ES-I3 (cell line): ENCODE data around the gene ACVR1.

Experiments used
- H3K36me3 ChIP-seq: 2 replicates; pipeline ENCODE4 v1.6.1; 2013; ENCODE audit warnings: mild to moderate bottlenecking, low read length, control low read depth, moderate library complexity; ENCODE audit not compliant: insufficient read depth
- H3K4me1 ChIP-seq: 2 replicates; pipeline ENCODE4 v1.6.1; 2013; ENCODE audit warnings: mild to moderate bottlenecking, control low read depth, low read length; ENCODE audit not compliant: insufficient read depth
- H3K9ac ChIP-seq: 2 replicates; pipeline ENCODE4 v1.6.1; 2013; ENCODE audit warnings: low read depth, mild to moderate bottlenecking, low read length, moderate library complexity
- H3K9me3 ChIP-seq: 2 replicates; pipeline ENCODE4 v1.6.1; 2013; ENCODE audit warnings: mild to moderate bottlenecking, low read length, moderate library complexity; ENCODE audit not compliant: control insufficient read depth, insufficient read depth

Gene ACVR1

DNA sequence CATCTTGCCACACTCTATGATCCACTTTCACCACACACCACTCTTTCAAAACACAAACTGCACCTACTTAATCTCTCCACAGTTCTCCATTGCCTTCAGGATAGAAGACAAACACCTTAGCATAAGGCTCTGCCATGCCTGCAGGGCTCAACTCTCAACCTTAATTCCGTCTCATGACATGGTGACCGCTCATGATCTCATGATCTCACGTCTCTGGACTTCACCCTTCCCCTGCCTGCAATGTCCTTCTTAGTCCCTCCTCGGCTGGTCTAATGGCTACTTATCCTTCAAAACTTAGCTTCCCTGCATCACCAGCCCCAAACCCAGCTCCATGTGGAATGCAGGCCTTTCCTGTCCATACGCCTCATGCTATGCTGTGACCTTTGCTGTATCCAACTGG is 85.3 kb downstream of the ACVR1 start:
- H3K4me1 ChIP-seq, result peaks cover 22% of the 10 kb centered on the region
- H3K9ac ChIP-seq, result no peak overlapping the region
- H3K36me3 ChIP-seq, result no peaks in the 10 kb centered on the region
- no peaks in the 10 kb centered on the region for H3K9me3 ChIP-seq

DNA sequence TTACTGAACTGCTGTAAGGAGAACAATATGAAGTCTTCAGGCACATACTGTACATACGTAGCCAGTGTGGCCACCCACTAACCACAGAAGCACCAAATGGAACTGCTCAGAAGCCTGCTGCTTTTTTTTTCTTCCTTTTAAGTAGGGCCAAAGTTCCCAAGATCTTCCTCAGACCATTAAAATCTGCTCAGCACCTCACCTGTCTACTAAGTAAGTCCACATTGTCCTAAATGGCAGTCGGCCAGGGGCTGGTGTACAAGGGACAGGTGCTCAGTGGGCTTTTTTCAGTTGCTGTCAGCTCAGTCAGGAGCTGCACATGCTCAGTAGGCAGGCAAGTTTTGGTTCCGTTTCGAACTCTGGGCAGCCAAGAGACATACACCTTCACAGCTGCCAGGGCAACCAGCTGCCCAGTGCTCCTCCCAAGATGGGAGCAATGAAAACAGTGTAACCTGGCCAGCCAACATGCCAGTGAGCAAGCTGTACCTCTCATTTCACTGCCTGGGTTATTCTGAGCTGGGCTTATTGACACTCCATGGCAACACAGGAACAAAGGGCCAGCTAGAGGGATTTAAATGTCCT is 86.1 kb downstream of the ACVR1 start:
- H3K36me3 ChIP-seq, result no peaks in the 10 kb centered on the region
- H3K4me1 ChIP-seq, result peaks cover 24% of the 10 kb centered on the region
- H3K9me3 ChIP-seq, result no peaks in the 10 kb centered on the region
- no peak overlapping the region for H3K9ac ChIP-seq

DNA sequence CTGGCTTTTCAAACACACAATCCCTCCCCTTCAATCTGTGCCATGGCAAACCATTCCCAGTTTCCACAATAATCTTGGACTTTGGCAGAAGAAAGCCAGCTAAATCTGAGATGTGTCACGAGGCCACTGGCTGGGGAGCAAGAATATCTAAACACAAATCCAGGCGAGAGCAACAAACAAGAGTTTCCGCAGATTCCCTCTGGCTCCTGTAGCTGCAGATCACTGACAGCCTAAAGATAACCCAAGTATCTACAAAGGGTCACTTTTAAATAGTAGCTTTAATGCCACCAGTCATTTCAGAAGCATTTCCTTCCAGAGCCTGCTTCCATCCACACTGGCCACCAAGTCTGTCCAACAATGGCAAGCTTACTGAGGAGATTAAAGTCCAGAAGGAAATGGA is 86.9 kb downstream of the ACVR1 start:
- no peaks in the 10 kb centered on the region for H3K36me3 ChIP-seq
- H3K9ac ChIP-seq, result no peak overlapping the region
- peaks cover 31% of the 10 kb centered on the region for H3K4me1 ChIP-seq
- no peaks in the 10 kb centered on the region for H3K9me3 ChIP-seq

DNA sequence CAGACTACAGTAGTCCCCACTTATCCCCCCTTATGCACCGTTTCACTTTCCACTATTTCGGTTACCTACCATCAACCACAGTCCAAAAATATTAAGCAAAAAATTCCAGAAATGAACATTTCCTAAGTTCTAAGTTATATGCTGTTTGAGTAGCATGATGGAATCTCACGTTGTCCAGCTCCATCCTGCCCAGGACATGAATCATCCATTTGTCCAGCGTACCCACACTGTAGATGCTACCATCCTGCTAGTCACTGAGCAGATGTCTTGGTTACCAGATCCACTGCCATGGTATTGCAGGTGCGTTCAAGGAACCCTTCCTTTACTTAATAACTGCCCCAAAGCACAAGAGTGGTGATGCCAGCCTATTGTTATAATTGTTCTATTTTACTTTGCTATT is 87.9 kb downstream of the ACVR1 start:
- H3K9me3 ChIP-seq, result no peaks in the 10 kb centered on the region
- H3K4me1 ChIP-seq, result peaks cover 32% of the 10 kb centered on the region
- no peak overlapping the region for H3K9ac ChIP-seq
- no peaks in the 10 kb centered on the region for H3K36me3 ChIP-seq

DNA sequence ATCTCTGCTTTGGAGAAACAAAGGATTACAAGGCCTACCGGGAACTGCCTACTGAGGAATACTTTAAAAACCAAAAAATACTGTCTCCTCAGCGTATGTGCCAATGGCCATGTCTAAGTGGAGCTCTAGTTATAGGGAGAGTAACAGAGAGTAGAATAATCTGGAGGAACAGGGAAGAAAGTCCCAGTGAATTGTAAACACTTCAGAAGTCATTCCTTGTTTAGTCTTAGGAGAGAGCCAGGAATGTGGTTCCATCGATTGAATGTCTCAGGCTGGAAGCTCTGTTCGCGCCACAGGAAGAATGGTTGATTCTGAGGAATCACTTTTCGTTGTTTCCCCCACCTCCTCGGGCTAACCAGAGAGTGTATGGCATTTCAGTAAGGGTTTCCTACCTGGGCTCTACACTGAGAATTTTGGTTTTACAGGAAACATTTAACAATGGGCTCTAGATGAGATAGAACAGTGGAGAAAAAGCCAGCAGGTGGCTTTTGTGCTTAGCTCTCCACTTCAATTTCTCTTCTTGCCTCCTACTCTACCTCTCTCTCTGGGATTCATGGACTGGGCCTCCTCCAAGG is 88.7 kb downstream of the ACVR1 start:
- Histone ChIP-seq H3K4me1 (peaks cover 32% of the 10 kb centered on the region), H3K36me3 (no peaks in the 10 kb centered on the region), H3K9me3 (no peaks in the 10 kb centered on the region), H3K9ac (no peak overlapping the region)

DNA sequence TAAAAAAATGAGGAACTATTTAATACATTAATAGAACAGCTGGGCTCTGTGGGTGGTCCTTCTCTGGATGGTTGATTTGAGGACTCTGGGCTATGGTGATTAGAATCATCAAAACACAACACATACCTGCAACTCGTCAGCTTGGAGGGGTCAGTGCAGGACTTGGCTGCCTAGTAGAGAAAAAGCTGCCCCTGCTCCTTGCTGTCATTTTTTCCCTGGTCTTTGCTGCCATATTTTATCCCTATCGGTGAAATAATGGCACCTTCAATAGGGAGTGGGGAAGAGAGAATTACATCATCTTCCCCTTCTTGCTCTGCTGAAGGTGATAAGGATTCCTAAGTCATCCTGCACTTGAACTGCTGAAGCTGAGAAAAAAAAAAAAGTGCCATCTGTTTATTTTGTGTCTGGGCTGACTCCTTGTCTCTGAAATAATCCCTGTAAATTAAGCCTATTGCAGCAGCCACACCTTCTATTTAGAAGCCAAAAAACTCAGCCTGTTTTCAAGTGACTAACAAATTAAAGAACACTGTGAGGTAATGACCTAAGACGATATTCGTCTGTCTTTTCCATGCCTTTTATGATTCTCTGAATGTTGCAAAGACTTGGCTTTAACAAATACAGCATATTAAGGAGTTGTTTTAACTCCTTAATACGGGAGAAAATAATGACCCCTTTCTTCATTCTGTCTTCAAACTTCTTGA is 89.3 kb downstream of the ACVR1 start:
- H3K36me3 ChIP-seq, result no peaks in the 10 kb centered on the region
- H3K4me1 ChIP-seq, result peaks cover 32% of the 10 kb centered on the region
- H3K9ac ChIP-seq, result no peak overlapping the region
- H3K9me3 ChIP-seq, result no peaks in the 10 kb centered on the region

DNA sequence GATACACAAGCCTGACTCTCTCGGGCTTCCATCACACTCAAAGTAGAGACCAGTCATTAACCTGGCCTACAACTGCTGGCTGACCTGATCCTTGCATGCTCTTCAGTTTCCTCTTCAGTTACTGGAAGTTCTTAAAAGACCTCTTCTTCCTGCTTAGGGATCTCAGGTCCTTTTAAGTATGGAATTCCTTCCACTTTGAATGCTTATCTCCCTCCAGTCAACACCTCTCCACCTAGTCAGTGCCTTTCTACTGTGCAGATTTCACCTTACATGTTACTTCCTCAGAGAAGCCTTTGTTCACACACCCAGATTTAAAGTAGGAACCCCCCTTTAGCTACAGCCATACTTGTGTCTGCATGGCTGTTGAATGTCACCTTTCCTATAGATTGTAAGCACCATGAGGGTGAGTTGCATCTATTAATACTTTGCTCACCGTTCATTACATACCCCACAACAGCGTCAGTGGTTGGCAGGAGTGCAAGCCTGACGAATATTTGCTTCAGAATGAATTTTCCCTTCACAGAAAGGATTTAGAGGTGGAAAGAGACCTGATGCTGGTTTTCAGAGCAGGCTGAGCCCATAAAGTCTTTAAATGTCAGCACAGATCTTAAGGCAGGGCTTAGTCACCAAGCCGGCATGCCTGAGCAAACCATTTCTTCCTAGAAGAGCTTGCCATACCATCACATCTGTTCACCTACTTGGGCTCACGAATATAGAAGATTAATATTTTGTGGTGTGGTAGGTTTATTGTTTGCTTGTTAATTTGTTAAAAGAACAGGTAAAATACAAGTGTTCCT is 90.1 kb downstream of the ACVR1 start:
- no peaks in the 10 kb centered on the region for H3K36me3 ChIP-seq
- peaks cover 32% of the 10 kb centered on the region for H3K4me1 ChIP-seq
- no peak overlapping the region for H3K9ac ChIP-seq
- no peaks in the 10 kb centered on the region for H3K9me3 ChIP-seq

DNA sequence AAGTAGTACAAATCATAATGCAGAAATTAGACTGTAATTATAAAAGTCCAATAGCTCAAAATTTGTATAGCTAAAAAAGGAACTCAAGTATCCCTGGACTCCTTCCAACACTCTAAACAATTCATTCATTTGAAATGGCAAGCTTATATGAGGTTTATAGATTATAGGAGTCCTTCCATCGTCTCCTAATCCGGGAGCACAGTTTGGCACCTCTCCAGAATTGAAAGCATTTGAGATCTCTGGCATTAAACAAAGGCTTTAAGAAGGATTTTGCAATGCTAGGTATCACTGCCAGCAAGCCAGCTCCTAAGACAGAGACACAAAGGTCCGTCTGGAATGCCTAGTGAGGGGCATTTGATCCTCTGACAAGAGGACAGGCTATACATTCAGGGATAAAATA is 90.9 kb downstream of the ACVR1 start:
- Histone ChIP-seq H3K9me3 (no peaks in the 10 kb centered on the region), H3K4me1 (peaks cover 32% of the 10 kb centered on the region), H3K9ac (no peak overlapping the region), H3K36me3 (no peaks in the 10 kb centered on the region; the same call in 1 of the 2 replicates)

DNA sequence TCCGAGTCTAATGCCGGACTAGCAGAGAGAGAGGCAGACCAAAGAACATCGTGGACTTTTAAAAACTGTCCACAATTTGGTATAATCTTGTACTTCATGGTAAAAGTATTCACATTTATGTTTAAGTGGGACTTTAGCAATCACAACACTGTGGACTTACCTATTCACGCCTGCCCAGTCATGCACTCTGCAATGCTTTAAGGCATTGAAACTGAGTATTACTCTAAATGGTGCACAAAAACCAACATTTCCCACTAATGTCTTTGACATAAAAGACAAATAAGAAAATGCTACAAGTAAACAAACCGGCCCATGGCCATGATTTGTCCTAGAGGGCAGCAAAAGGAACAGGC is 91.3 kb downstream of the ACVR1 start:
- H3K9ac ChIP-seq, result no peak overlapping the region
- no peaks in the 10 kb centered on the region for H3K9me3 ChIP-seq

DNA sequence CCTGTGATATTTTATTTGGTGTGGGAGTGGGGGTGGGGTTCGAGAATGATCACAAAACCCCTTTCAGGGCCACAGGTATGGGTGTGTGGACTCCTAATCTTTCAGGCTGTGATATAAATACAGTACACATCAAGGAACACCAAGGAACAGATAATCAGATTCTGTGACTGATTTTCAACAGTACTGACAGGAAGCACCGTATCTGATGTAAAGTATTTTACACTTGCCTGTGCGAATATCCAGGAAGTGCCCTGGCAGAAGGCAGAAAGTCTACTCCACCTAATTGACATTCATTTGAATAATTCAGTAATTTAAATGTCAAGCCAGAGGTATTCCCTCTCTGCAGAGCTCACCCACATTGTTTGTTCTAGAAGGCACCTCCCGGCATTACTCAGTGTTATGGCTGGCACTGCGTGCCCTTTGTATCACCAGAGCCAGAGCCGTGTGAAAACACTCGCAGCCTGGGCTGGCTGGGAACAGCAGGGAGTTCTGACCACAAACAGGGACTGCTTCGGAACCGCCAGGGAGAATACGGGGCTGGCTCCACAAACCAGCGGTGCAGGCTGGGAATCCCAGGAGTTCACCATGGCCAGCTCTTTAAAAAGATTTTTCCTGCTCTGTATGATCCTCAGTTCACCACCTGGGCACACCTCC is 91.8 kb downstream of the ACVR1 start:
- Histone ChIP-seq H3K9ac (no peak overlapping the region), H3K4me1 (peaks cover 32% of the 10 kb centered on the region)

More for the DNA sequence above, 91.3 kb downstream of the ACVR1 start:
- Histone ChIP-seq H3K4me1 (peaks cover 32% of the 10 kb centered on the region), H3K36me3 (no peaks in the 10 kb centered on the region; the same call in 1 of the 2 replicates)

DNA sequence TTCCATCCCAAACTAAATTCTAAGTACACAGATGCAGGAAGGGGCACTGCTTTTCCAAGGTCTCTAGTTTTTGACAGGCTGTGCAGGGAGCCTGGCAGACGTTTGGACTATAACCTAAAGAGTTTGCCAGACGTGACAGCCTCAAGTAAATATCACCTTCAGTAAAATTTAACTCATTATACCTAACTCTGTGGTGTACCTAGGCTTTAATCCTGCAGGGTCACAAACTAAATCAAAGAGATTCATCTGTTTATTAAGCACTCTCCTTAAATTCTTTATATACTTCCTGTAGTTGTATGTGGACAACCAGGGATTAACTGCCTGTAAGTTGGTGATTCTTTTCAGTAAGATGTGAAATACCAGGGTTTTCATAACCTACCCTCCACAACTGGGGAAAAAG is 92.9 kb downstream of the ACVR1 start:
- Histone ChIP-seq H3K4me1 (peaks cover 32% of the 10 kb centered on the region), H3K36me3 (no peaks in the 10 kb centered on the region; the same call in 1 of the 2 replicates), H3K9ac (no peak overlapping the region), H3K9me3 (no peaks in the 10 kb centered on the region)

More for the DNA sequence above, 91.8 kb downstream of the ACVR1 start:
- Histone ChIP-seq H3K36me3 (no peaks in the 10 kb centered on the region; the same call in 1 of the 2 replicates), H3K9me3 (no peaks in the 10 kb centered on the region)

DNA sequence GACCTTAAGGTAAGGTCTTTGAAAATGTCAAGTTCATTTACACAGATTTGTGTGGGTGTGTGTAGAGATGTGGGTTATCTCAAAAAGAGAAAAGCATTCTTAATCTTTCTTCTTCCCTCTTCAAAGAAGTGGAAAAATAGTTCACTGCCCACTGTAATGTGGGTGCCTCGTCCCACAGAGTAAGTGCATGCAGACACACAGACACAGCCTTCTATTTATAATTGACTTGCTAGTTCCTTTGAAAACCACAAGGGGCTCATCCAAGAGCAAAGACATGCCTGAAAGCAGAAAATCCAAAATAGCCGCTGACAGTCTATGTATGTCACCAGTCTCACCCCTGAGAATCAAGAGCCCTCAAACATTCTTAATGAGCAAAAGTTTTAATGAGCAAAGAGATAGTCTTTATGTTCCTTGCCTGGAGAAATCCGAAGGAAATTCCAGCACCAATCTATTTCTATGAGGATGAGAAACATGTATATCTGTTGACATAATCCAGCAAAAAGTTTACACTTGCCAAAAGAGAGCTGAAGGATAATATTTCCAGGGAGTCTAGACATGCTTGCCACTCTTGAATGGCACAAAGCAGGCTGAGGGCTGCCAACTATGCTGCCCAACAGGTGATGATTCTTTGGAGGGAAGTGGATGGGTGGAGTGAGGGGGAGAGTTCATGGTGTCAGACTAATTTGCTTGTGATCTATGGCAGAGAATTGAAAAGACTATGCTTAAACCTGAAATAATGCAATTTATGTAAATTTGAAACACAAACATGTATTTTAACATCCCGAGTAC is 93.9 kb downstream of the ACVR1 start:
- H3K36me3 ChIP-seq, result peaks cover 3% of the 10 kb centered on the region; the same call in 1 of the 2 replicates
- no peak overlapping the region for H3K9ac ChIP-seq
- H3K9me3 ChIP-seq, result no peaks in the 10 kb centered on the region
- peaks cover 24% of the 10 kb centered on the region for H3K4me1 ChIP-seq

DNA sequence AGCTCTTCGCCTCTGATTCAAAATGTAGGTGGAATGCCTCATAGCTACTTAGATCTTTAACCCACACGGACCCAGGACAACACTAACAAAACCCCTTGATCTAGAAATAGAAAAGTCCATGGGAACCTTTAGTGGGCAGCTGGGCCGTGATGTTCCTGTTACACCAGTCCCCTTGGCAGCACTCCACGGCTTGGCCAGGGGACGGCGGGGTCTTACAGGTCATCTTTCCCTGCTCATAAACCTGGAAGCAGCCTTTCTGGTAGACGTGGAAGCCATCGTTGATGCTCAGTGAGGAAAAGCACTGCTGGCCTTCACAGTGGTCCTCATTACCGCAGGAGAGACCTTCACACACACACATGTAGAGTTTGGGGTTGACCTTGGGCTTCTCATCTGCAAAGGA is 95.9 kb downstream of the ACVR1 start:
- Histone ChIP-seq H3K4me1 (peaks cover 9% of the 10 kb centered on the region), H3K36me3 (peaks cover 3% of the 10 kb centered on the region; the same call in 1 of the 2 replicates), H3K9ac (no peak overlapping the region), H3K9me3 (no peaks in the 10 kb centered on the region)
